Keratinocyte (primary cell): ENCODE measurements around the gene RBM47. TPM values are rescaled to one million over a fixed set of nuclear protein-coding genes. Genes with fewer than 3 reads are reported as not detected.
"Not testable (repeated sequence)": the region's sequence is repeated elsewhere in the genome, so short reads cannot be mapped to it uniquely, and the experiment has no call there.

Experiments used
- DNase-seq: peaks from one replicate; pipeline ENCODE4 v3.0.0-alpha.2; 2011; ENCODE audit warnings: low read depth, missing footprints, low spot score
- FAIRE-seq: peaks from 2 replicates; lab custom pipeline; 2011; peaks lifted over from hg19 to GRCh38; lab: Jason Lieb, UNC
- H2AFZ ChIP-seq: 2 replicates; pipeline ENCODE4 v1.6.0; 2012; ENCODE audit warnings: low read length, control low read depth, inconsistent platforms; ENCODE audit not compliant: control insufficient read depth
- H3K27ac ChIP-seq: 2 replicates; pipeline ENCODE4 v1.5.1; 2011; ENCODE audit warnings: low read length; ENCODE audit not compliant: control insufficient read depth, insufficient read depth
- H3K27me3 ChIP-seq: 3 replicates; pipeline ENCODE4 v1.6.0; 2011; ENCODE audit warnings: low read length; ENCODE audit not compliant: control insufficient read depth, insufficient read depth; ENCODE audit errors: extremely low read depth
- H3K36me3 ChIP-seq, 2 experiments: 2 replicates in 1 of 2; 3 replicates in 1 of 2; pipeline ENCODE4 v1.5.1; 2011; ENCODE audit warnings: low read length in 2 of 2, mild to moderate bottlenecking in 1 of 2; ENCODE audit not compliant: control insufficient read depth in 2 of 2, insufficient read depth in 2 of 2; ENCODE audit errors: extremely low read depth in 1 of 2
- H3K4me1 ChIP-seq: 3 replicates; pipeline ENCODE4 v1.5.1; 2011; ENCODE audit warnings: low read length; ENCODE audit not compliant: control insufficient read depth, insufficient read depth; ENCODE audit errors: extremely low read depth
- H3K4me2 ChIP-seq: 3 replicates; pipeline ENCODE4 v1.6.0; 2011; ENCODE audit warnings: low read depth, low read length; ENCODE audit not compliant: control insufficient read depth, insufficient read depth; ENCODE audit errors: extremely low read depth
- H3K4me3 ChIP-seq, 3 experiments: fragments of 200-600 bp in 1 of 3; sonication (generic) in 1 of 3; 2 replicates in 2 of 3; 3 replicates in 1 of 3; pipeline ENCODE4 v1.5.1; 2011 to 2016; ENCODE audit warnings: low read length in 3 of 3, mild to moderate bottlenecking in 3 of 3, control low read depth in 2 of 3, inconsistent platforms in 1 of 3, low read depth in 1 of 3, mixed read lengths in 1 of 3, mixed run types in 1 of 3, moderate library complexity in 1 of 3; ENCODE audit not compliant: control insufficient read depth in 2 of 3, insufficient read depth in 2 of 3; ENCODE audit errors: extremely low read depth in 1 of 3
- H3K79me2 ChIP-seq: 2 replicates; pipeline ENCODE4 v1.6.0; 2012; ENCODE audit warnings: low read length; ENCODE audit not compliant: control insufficient read depth, insufficient read depth
- H3K9ac ChIP-seq: 3 replicates; pipeline ENCODE4 v1.6.0; 2011; ENCODE audit warnings: low read length; ENCODE audit not compliant: control insufficient read depth, insufficient read depth; ENCODE audit errors: extremely low read depth
- H3K9me1 ChIP-seq: 3 replicates; pipeline ENCODE4 v1.6.0; 2011; ENCODE audit warnings: low read length; ENCODE audit not compliant: control insufficient read depth, insufficient read depth; ENCODE audit errors: extremely low read depth
- H3K9me3 ChIP-seq: 2 replicates; pipeline ENCODE4 v1.5.1; 2012; ENCODE audit warnings: low read depth, low read length; ENCODE audit not compliant: control insufficient read depth
- H4K20me1 ChIP-seq: 3 replicates; pipeline ENCODE4 v1.6.0; 2011; ENCODE audit warnings: low read length; ENCODE audit not compliant: control insufficient read depth, insufficient read depth; ENCODE audit errors: extremely low read depth
- CTCF ChIP-seq, 3 experiments: IDR thresholded peaks in 1 of 3; conservative IDR thresholded peaks in 1 of 3; optimal IDR thresholded peaks in 1 of 3; 2 replicates in 2 of 3; 3 replicates in 1 of 3; pipeline versions ENCODE3 to v1.5.1; 2011; ENCODE audit warnings: low read length in 3 of 3, mild to moderate bottlenecking in 3 of 3, moderate library complexity in 2 of 3, control low read depth in 1 of 3, inconsistent platforms in 1 of 3; ENCODE audit not compliant: insufficient read depth in 2 of 3; ENCODE audit errors: extremely low read depth in 1 of 3
- EZH2 ChIP-seq: IDR thresholded peaks from one replicate; pipeline ENCODE4 v1.6.1; 2012; ENCODE audit warnings: inconsistent platforms, mild to moderate bottlenecking, low read length, moderate library complexity
- dilution Hi-C: fragments of 300-500 bp; cut with MboI; formaldehyde crosslinking; loops from one replicate; pipeline ENCODE4 v1.7.0; 2020; ENCODE audit warnings: low sequenced_read_pairs; ENCODE audit not compliant: extremely low pct_ligation_motif_present
- polyA plus RNA-seq, 5 experiments: library from polyadenylated mRNA; depleted of rRNA in 3 of 5; stranded (reverse) in 3 of 5; stranded (forward) in 1 of 5; unstranded in 1 of 5; fragments of >200 nt; gene quantifications; 1 replicate in 1 of 5; 2 replicates in 3 of 5; 3 replicates in 1 of 5; pipeline versions ENCODE4 v1.2.1 to v1.2.3, GENCODE V29; 2011 to 2012; ENCODE audit warnings: missing spikeins in 2 of 5, low read depth in 1 of 5, low replicate concordance in 1 of 5

The RBM47 gene
- polyA plus RNA-seq, 1 donor (not counting 4 experiments of a cell fraction or from before 2014, with no cell fraction given): 6.9 TPM

- DNase-seq (no peak), FAIRE-seq (peak; percentile 68)
- Histone ChIP-seq H3K4me1 (peaks cover 5% of the 10 kb centered on the region), H4K20me1 (no peaks in the 10 kb centered on the region), H3K9me3 (no peaks in the 10 kb centered on the region), H3K9ac (no peak overlapping the region), H3K27me3 (no peaks in the 10 kb centered on the region), H3K9me1 (no peaks in the 10 kb centered on the region), H3K36me3 (no peaks in the 10 kb centered on the region), H2AFZ (no peak overlapping the region), H3K4me2 (no peak overlapping the region), H3K79me2 (no peaks in the 10 kb centered on the region), H3K27ac (no peak overlapping the region), H3K4me3 (no peak overlapping the region)
- dilution Hi-C loops: no loop called here
- no peak for TF ChIP-seq EZH2
- no peak for TF ChIP-seq CTCF (optimal IDR thresholded peaks at IDR 0.05 in 1 of 3, IDR thresholded peaks at IDR 0.05 in 1 of 3, conservative IDR thresholded peaks at IDR 0.05 in 1 of 3; ENCODE audit: extremely low read depth in 1 of 3, insufficient read depth in 2 of 3, low read length in 3 of 3)
These were observed 219.8 kb downstream of the RBM47 start for GRCh38 chr4:40409835-40410234.

DNA sequence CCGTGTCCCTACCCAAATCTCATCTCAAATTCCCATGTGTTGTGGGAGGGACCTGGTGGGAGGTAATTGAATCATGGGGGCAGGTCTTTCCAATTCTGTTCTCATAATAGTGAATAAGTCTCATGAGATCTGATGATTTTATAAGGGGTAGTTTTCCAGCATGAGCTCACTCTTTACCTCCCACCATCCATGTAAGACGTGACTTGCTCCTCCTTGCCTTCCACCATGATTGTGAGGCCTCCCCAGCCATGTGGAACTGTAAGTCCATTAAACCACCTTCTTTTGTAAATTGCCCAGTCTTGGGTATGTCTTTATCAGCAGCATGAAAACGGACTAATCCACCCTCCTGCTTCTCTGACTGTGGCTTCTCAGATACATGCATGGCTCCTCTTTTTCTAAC is 222.2 kb downstream of the RBM47 start:
- H2AFZ ChIP-seq, H3K79me2 ChIP-seq, H3K4me3 ChIP-seq, FAIRE-seq, DNase-seq, H3K9me3 ChIP-seq, H3K9ac ChIP-seq, H3K27me3 ChIP-seq, H4K20me1 ChIP-seq, H3K36me3 ChIP-seq, H3K4me2 ChIP-seq, dilution Hi-C loops, H3K27ac ChIP-seq, H3K9me1 ChIP-seq: not testable (repeated sequence)
- H3K4me1 ChIP-seq: peaks cover 19% of the 10 kb centered on the region

- no peaks in the 10 kb centered on the region for H3K9me3 ChIP-seq
- H4K20me1 ChIP-seq: no peaks in the 10 kb centered on the region
- H3K9ac ChIP-seq: no peak overlapping the region
- H3K27ac ChIP-seq: no peak overlapping the region
- TF ChIP-seq CTCF (optimal IDR thresholded peaks at IDR 0.05 in 1 of 3, IDR thresholded peaks at IDR 0.05 in 1 of 3, conservative IDR thresholded peaks at IDR 0.05 in 1 of 3; ENCODE audit: extremely low read depth in 1 of 3, insufficient read depth in 2 of 3, low read length in 3 of 3) (no peak), EZH2 (no peak)
- no peaks in the 10 kb centered on the region for H3K36me3 ChIP-seq
- H3K4me3 ChIP-seq: no peak overlapping the region
- no peaks in the 10 kb centered on the region for H3K79me2 ChIP-seq
- H2AFZ ChIP-seq: no peak overlapping the region
- H3K9me1 ChIP-seq: peaks cover 5% of the 10 kb centered on the region
- no peak overlapping the region for H3K4me2 ChIP-seq
- dilution Hi-C loops: no loop called here
- no peaks in the 10 kb centered on the region for H3K27me3 ChIP-seq
- FAIRE-seq: no peak
- peaks cover 22% of the 10 kb centered on the region for H3K4me1 ChIP-seq
- DNase-seq: no peak
These were observed 223.3 kb downstream of the RBM47 start for GRCh38 chr4:40406340-40406739.
